HG03095 (cell line): Measurements from ENCODE around the gene MPRIP.

Experiments
- ATAC-seq: cut with Tn5 transposase; IDR thresholded peaks from one replicate; pipeline ENCODE4 v1.9.1; 2021; ENCODE audit warnings: moderate library complexity; ENCODE audit not compliant: unreplicated experiment

The MPRIP gene

DNA sequence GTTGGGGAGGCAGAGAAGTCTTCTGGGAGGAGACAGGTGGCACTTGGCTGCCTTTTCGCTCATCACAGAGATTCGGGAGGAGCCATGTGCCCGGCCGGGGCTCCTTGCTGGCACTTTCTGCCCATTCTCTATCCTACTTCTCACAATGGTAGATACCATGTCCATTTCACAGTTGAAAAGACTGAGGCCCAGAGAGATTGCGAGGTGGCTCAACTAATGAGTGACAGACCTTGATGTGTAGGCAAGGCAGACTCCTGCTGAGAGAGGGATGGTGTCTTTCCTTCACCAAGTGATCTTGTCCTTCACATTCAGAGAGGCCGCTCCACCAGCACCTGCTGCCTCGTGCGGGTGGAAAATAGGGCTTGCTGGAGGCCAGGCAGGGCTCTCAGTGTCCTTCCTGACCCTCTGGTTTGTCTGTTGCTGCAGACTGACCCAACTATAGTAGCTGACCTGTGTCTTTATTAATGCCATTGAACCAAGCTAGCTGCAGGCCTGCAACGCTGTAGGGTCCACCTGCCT is 42.1 kb downstream of the MPRIP start:
- no peak for ATAC-seq

GRCh38 chr17:17084941-17085340 is 42.7 kb downstream of the MPRIP start:
- no peak for ATAC-seq

- no peak for ATAC-seq
Observed at GRCh38 chr17:17086585-17086984, 44.3 kb downstream of the MPRIP start.

DNA sequence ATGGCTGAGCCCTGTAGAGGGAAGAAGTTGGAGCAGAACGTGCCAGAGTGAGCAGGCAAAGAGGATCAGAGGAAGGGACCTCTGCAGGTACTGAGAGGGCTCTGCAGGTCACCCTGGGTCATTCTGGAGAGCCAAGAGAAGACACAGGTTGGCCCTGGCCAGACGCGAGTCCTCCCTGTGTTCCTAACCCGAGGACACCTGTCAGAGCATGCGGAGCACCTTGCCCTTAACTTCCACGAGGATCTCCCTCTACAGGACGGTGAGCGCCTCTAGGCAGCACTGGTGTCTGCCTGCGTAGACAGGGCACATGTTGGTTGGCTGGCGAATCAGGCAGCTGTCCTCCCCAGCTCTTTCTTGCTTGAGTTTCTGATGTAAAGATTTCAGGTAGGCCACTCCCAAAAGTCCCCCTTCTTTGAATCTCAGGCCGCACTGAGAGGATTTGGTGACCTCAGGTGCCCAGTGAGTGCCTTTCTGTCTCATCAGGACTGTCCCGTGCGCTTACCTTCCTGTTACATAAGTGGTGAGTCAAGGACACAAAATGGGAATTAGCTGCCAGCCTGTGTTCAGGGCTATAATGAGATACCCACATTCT is 45.3 kb downstream of the MPRIP start:
- ATAC-seq: no peak

- no peak for ATAC-seq
Observed at GRCh38 chr17:17088086-17088485, 45.8 kb downstream of the MPRIP start.

DNA sequence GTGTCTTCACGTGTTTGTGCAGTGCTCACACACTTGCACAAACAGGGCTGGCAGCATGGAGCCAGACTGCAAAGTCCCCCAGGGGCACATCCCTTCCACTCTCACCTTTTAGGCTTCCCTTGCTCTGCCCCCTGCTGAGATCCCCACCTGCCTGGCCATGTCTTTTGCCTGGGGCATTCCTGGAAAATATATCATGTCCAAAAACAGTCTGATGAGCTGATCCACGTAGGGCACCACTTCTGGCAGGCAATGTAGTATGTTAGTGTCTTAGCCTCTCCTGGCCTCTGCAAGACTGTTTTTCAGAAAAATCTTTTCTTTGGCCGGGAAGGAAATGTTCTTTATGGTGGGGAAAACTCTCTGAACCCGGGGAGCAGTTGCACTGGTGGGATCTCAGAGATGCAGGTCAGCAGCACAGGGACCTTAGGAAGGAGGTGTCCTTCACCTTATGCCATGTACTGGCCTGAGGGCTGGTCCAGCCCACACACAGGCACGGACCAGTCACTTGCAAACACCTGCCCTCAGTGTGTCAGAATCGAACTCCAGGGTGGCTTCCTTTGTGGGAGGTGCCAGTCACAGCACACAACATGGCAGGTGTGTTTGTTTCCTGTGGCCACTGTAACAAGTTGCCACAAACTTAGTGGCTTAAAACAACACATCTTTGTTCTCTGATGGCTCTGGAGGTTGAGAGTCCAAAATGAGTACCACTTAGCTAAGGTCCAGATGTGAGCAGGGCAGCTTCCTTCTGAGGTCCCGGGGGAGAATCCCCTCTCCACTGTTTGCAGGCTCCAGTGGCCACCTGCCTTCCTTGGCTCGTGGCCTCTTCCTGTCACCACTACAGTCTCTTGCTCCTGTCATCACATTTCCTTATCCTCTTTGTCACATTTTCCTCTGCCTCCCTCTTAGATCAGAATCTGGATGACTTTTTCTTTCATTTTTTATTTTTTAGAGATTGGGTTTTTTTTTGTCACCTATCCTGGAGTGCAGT is 46.6 kb downstream of the MPRIP start:
- ATAC-seq: no peak

DNA sequence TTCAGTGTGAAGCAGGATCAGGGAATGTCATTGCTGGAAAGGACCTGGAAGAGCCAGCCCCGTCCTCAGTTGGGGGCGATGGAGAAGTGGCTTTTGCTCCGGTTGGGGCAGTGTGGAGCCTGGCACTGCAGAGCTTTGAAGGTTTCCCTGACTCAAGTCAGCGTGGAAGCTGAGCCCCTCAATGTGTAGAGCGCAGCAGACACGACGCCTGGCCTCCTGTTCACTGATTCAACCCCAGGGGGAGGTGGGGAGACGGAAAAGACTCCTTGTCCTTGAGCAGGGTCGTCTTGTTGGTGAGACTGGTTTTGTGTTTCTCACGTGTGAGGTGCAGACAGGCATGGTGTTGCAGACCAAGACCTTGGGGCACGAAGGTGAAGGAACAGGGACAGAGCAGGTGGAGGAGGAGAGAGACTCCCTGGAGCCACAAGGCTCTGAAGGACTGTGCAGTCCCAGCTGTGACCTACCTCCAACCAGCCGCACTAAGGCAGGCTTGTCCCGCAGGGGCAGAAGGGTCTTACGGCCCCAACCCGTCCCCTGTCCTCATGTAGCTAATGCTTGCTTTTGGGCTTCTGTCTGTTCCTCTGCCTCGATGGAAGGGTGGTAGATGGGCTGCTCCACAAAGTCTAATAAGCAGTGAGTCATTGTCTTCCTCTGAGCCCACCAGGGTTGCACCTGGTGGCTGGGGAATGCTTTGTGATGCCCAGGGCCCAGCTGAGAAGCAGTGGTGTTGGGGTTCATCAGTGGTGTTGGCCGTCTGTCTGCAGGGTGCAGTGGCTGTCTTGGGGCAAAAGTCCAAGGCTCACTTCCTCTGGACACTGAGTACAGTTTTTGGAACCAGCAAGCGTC is 47.8 kb downstream of the MPRIP start:
- ATAC-seq: no peak

GRCh38 chr17:17090642-17091103 is 48.4 kb downstream of the MPRIP start:
- no peak for ATAC-seq

DNA sequence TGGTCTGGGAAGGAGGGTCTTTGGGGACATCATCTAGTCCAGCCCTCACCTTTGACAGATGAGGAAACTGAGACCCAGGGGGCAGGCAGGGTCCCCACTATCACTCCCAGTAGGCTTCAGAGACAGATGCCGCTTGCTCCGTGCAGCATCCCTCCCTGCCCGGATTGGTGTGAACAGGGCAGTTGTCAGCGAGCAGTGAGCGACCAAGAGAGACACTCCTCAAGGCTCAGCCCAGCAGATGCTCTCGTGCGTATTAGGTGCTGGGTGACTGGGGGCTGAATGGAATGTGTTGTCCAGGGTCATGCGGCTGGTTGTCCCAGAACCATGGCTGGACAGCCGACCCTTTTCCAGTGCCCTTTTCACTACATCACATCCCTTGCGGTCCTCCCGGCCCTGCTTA is 49.0 kb downstream of the MPRIP start:
- no peak for ATAC-seq

- ATAC-seq: no peak
Observed at GRCh38 chr17:17091856-17092756, 49.8 kb downstream of the MPRIP start.

GRCh38 chr17:17093764-17094163 is 51.5 kb downstream of the MPRIP start:
- no peak for ATAC-seq

DNA sequence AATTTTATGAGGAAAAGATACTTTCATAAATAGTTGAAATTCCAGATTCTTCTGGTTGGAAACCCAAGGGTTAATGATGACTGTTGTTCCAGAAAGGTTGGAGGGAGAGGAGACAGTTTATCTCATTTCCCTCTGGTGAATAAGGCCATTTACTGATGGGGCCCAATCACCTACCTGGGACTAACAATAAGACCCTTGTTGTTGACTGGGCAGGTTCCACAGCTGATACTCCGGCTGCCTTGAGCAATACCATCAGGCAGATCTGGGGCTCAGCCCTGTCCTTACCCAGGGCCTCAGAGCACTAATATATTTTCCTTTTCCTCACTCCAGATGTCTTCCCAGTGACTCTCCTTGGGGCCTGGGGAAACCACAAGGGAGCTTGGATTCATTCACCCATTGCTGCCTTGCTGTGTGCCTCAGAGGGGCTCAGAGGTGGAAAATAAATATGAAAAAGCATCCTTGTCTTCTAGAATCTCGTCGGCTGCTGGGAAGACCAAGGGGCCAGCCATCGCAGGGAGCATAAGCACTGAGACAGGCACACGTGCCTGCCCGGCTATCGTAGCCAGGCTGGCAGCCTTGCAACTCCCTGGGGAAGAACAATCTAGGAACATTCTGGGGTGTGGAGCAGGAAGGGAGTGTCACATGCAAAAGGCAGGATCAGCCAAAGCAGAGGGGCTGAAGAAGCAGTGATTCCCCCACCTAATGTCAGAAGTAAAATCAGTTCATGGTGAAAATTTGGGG is 54.4 kb downstream of the MPRIP start:
- no peak for ATAC-seq

DNA sequence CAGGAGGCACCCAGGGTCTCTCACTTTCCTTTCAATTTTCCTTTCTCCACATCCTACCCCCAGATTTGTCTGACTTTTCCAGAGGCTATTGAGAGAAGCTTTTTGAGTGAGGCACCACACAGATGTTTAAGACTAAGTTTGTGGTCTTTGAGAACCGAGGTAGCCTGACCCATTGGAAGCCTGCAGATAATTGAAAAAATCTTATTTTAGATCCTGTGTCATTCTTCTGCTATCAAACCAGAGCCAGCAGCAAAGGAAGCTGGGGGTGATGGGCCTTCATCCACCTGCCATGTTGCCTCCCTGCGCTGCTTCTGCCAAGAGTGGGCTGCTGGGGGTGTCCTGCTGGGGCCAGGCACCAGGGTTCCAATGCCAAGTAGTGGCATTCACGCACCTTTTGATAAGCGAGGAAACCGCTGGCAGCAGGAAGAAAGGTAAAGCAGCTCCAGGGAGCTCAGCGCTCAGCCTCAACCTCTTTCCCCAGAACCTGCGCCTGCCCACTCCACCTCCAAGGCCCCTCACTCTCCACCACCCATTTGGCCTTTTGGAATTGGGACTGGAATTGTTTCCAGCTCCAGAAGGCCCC is 55.6 kb downstream of the MPRIP start:
- ATAC-seq: no peak

- no peak for ATAC-seq
Observed at GRCh38 chr17:17098551-17099179, 56.4 kb downstream of the MPRIP start.

DNA sequence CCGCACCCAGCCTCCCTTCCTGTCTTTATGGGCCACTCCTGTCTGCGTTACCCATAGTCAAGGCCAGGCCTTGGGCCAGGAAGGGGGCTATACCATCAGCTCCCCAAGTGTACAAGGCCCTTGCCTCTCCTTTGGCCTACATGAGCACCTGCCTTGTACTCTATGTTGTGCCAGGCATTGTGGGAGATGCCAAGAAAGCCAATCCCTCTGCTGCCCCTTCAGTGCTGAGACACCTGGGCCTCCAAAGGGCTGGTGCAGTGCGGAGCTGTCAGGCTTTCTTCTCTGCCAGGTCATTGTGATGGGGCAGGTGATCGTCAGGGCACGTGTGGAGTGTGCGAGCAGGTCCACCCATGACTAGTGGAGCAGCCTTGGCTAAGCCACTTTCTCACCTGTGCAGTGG is 59.9 kb downstream of the MPRIP start:
- no peak for ATAC-seq

DNA sequence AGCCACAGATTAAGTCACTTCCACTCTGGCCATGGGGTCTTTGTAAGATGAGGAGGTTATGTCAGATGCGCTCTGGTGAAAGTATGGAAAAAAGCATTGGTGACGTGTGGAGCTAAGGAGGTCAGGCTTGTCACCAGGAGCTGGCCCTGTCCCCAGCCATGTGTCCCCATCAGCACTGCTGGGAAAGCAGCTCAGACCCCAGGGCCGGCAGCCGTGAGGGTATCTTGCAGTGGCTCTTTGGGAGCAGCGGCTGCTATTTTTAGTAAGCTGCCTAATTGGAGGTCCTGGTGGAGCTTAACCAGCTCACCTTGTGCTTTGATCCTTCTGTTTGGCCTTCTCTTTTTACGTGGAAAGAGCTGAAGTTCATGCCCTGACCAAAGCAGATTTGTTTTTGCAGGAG is 60.9 kb downstream of the MPRIP start:
- ATAC-seq: no peak

DNA sequence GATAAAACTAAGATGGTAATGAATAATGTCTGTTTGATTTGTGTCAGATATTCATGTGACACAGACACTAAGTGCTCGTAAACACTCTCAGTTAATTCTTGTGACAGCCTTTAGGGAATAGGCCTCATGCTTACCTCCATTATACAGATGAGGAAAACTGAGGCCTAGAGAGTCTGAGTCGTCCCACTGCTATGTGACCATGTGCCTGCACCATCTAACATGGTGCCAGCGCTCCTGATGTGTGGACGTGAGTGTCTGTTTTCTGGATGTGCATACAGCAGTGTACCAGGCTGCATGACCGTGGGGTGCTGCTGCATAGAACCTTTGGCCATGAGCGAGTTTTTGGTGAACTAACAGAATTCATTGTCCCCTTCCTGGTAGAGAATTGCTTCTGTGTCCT is 61.8 kb downstream of the MPRIP start:
- ATAC-seq: no peak

DNA sequence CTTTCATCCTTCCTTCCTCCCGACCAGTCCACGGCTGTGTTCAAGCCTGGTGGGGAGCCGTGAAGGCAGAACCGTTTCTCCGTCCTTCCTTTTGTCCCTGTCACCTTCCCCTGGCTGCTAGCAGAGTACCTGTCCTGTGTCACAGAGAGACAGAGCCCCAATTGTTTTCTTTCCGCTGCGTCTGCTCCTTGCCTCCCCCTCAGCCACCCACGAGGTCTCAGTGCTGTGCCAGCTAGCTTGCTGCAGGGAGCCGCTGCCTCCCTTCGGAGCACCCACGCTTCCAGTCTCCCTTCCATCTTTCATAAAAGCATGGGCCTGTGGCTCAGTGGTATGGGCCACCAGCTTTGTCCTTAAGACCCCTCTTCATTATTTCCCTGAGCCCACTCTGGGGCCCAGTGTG is 62.2 kb downstream of the MPRIP start:
- no peak for ATAC-seq

DNA sequence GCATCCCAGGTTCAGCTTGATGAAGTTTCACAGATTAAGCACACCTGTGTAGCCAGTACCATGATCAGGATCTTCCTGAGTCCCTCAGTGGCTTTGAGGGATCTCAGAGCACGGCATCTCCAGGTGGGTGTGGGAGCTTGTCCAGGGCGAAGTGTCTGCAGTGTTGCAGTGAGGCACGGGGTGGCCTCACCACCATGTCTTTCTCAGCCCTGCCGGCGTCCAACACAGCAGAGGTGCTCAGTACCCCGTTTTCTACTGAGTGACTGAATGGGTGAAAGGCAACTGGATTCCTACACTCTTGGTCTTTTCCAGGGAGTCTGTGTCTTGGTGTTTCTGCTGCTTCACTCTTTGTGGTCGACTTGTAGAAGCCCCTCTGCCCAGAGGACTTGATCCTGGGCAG is 63.7 kb downstream of the MPRIP start:
- ATAC-seq: no peak
